ENCODE measurements around the gene LRRFIP2.

- TF ChIP-seq POLR2AphosphoS5 (IDR thresholded peaks at IDR 0.05), result no peak
- no peak for TF ChIP-seq POLR2A (IDR thresholded peaks at IDR 0.05)
These were observed 57.4 kb downstream of the LRRFIP2 start for GRCh38 chr3:37116998-37117397.
